GM18867 (cell line): Measurements from ENCODE around the gene EPB42.
"Not testable (repeated sequence)": the region's sequence is repeated elsewhere in the genome, so short reads cannot be mapped to it uniquely, and the experiment has no call there.

Experiments used
- ATAC-seq: cut with Tn5 transposase; IDR thresholded peaks from one replicate; pipeline ENCODE4 v1.9.1; 2021; ENCODE audit warnings: mild to moderate bottlenecking, moderate library complexity; ENCODE audit not compliant: unreplicated experiment

EPB42 gene

DNA sequence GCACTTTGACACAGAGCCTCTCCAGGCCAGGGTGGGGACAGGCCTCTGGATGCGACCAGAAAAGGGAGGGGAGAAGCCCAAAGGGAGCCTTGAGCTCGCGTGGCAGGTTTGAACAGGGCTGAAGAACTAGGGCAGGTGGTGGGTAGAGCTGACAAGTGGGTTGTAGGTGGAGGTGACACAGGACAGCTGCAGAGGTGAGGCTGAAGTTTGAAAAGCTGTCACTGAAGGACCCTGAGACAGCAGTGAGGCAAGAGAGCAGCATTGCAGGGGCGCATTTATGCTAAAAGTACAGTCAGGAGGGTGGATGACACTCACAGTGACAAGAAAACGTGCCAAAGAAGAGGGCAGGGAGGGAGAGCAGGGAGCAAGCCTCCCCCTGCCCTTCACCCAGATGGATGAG, 21.8 kb upstream of the EPB42 start:
- no peak for ATAC-seq

DNA sequence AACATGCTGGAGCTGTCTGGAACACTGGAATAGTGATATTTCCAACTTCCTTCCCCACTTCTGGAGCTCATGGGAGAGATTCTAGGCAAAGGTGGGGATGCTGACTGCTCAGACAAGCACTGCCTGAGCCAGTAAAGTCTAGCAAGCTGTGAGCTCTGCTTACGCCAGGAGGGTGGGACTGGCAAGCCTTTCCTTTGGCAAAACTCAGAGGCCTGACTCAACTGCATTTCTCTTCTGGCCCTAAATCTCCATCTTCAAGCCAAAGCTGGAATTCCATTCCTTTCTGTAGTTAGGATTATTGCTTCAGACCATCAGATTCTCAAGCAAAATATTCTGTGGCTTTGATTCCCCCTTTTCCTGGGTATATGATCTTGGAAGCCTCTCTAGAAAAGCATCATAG, 20.3 kb upstream of the EPB42 start:
- no peak for ATAC-seq

DNA sequence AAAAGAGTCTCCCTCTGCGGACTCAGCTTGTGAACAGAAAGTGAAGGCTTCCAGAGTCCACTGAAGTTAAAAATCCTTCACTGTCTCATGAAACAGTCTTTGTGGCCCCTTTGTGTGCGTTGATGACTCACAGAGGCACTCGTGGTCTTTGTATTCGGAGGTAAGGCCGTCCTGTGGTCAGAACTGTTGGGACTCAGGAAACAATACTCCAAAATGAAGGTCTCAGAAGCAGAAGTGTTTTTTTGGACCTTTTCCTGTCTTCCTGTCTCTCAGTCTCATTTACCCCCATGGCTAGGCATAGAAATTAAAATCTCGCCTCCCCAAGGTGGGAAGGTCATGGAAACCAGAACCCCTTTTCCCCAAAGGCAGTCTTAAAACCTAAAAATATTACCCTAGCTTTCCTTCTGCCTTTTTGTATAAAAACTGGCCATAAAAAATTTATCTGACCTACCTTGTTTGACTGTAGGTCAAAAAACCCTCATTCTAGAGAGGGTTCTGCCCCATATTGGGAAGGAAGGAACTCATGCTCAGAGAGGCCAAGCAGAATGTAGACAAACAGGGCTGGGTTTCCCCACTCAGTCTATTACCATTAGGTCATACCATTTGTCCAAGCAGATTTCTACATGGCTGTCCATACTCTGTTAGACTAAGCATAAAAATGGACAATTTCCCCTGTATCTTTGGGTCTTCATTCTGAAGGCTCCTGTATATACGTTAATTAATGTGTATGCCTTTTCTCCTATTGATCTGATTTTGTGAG, 19.1 kb upstream of the EPB42 start:
- no peak for ATAC-seq

DNA sequence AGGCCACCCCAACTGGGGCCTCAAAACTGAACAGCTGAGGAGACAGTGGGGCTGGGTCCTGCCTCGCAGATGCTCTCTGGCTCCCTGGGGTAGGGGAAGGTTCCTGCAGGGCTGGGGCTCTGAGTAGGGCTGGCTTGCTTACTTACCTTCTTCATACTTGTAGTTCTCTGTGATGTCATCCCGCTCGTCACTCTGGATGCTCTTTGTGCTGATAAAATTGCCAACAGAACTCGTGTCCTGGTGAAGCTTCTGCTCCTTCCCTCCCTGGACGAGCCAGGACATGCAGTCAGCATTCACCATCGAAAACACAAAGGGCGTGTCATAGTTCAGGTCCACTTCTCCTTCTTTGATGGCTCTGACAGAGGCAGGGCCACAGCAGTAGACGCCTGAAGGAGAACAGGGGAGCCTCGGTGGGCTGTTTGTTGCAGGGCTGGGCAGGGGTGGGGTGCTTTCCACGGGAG, 17.9 kb upstream of the EPB42 start:
- no peak for ATAC-seq

DNA sequence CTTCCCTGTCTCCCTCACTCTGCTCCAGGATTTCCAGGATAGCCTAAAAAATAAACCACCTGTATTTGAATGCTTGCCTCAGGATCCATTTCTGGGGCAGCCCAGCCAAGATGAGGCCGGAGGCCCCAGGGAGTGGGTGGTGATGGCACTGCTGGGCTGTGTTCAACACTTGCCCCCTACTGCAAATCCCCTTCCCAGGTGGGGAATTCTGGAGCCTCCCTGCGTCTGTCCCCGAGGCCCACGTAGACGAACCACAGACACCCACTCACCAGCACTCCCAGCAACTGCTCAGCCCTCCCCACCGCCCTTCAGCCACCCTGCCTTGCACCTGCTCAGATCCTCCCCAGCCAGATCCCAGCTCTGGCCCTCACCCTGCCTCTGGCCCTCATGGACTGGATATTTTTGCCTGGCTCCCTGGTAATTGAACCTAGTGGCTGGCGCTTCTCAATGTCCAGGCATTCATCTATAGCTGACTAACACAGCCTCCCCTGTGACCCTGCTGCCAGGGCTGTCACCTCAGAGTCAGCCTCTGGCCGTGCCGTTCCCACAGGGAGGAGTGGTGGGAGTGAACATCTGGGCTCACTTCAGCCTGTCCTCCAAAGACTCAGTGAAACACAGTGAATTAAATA, 17.1 kb upstream of the EPB42 start:
- ATAC-seq: no peak

DNA sequence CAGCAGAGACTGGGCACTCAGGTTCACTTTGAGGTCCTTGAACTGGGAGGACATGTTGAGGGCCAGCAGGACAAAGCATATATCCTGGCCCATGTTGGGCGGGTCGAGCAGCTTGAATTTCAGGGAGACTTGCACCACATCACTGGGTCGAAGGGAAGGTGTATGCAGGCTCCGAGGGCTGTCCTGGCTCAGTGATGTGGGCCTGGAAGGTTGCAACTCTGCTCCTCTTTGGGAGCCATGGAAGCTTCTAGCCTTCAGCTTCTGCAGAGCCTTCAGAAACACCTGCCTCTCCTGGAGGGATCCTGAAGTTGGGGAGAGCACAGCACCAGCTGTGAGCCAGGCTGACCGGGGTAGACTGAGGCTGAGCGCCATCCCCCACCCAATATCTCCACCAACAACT, 14.7 kb upstream of the EPB42 start:
- no peak for ATAC-seq

DNA sequence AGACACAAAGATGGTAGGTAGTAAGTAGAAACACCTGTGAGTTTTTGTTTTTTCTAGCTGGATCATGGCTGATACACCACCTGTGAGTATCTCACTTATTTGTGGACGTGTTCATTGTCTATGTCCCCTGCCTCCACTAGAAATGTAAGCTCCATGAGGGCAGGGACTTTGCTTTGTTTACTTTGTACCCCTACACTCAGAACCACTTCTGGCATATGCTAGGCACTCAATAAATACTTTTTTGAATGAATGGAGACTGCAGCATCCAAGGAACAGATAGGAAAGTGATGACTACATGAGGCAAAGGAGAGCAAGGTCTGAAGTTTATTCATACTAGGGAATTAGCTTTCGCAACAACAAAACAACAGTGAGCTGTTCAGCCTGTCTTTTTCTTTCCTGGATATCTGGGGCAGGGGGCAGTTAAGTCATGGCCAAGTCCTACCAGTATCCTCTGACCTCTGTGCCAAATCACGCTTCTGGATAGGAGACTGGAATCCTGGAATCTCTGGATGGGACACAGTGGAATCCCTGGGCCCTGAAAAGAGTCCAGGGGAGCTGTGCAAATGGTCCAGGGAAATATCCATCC, 11.6 kb upstream of the EPB42 start:
- ATAC-seq: no peak

DNA sequence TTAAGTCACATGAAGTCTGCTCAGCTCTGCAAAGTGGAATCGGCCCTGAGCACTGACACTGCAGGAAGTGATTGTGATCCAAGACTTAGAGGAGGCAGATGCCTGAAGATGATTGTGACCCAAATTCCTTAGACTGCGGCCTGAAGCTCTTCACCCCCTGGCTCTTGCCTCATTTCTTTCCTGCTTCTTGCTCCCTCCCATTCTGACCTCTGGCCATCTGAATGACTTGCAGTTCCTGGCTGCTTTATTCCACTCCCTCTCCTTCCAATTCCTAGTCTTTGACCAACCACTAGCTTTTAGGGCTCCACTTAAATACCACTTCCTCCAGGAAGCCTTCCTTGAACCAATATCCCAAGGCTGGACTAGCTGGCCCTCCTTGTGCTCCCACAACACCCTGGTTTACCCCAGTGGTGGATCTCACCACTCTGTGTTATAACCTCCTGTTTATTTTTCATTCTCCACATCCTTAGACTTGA, 9.9 kb upstream of the EPB42 start:
- no peak for ATAC-seq

DNA sequence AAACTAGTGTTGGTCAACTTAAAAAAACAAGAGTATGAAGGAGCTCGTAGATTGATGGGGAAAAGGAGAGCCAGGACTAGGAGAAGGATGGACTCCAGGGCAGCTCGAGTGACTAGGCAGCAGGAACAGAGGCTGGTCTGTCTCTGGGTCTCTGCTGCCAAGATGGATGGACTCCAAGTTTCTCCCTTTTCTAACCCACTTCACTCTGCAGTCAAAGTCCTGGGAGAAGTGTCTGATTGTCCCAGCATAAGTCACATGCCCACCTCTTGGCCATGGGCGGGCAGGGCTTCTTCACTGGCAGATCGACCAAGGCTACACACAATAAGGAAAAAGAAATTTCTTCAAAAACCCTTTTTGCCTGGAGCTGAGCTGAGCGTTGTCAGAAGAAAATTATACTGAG, 9.2 kb upstream of the EPB42 start:
- no peak for ATAC-seq

DNA sequence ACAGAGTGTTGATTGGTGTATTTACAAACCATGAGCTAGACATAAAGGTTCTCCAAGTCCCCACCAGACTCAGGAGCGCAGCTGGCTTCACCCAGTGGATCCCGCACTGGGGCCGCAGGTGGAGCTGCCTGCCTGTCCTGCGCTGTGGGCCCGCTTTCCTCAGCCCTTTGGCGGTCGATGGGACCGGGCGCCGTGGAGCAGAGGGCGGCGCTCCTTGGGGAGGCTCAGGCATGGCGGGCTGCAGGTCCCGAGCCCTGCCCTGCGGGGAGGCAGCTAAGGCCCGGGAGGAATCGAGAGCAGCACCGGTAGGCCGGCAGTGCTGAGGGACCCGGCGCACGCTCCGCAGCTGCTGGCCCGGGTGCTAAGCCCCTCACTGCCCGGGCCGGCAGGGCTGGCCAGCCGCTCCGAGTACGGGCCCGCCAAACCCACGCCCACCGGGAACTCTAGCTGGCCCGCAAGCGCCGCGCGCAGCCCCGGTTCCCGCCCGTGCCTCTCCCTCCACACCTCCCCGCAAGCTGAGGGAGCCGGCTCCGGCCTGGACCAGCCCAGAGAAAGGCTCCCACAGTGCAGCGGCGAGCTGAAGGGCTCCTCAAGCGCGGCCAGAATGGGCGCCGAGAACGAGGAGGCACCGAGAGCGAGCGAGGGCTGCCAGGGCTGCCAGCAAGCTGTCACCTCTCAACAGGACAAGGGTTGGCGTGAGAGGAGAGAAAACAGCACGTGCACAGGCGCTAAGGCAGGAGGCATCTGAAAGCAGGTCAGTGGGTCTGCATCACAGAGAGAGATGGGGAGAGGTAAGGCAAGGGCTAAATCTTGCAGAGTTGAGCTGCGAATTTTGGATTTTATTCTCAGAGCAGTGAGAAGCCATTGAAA, 5.9 kb upstream of the EPB42 start:
- ATAC-seq: no peak

DNA sequence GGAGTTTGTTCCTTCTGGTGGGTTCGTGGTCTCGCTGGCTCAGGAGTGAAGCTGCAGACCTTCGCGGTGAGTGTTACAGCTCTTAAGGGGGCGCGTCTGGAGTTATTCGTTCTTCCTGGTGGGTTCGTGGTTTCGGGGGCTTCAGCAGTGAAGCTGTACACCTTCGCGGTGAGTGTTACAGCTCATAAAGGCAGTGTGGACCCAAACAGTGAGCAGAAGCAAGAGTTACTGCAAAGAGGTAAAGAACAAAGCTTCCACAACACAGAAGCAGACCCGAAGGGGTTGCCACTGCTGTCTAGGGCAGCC, 5.1 kb upstream of the EPB42 start:
- ATAC-seq: not testable (repeated sequence)

DNA sequence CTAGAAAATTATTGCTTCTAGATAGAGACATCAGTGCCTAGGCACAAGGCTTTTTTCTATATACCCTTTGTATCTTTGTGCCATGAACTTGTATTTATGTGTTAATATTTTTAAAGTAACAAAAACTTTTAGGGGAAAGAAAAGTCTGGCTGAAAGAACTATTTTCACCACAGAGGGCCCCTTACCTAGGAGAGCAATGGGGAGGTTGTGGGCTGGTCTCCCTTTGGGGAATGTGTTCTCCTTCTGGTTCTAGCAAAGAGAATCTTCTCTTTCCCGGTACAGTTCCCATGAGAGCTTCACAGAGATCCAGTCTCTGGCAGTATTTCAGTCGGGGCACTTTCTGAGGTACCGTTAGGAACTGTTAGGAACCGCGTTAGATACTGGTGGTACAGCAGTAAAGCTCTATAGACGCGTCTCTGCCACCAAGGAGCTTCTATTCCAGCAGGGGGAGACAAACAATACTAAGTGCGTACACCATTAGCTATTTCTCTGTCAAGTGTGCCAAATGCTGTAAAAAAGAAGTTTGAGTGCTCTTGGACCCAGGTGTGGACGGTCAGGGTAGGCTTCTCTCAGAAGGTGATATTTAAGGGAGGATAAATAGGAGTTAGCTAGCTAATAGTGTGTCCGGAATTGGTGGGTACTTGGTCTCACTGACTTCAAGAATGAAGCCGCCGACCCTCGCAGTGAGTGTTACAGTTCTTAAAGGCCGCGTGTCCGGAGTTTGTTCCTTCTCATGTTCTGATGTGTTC, 4.6 kb upstream of the EPB42 start:
- no peak for ATAC-seq

DNA sequence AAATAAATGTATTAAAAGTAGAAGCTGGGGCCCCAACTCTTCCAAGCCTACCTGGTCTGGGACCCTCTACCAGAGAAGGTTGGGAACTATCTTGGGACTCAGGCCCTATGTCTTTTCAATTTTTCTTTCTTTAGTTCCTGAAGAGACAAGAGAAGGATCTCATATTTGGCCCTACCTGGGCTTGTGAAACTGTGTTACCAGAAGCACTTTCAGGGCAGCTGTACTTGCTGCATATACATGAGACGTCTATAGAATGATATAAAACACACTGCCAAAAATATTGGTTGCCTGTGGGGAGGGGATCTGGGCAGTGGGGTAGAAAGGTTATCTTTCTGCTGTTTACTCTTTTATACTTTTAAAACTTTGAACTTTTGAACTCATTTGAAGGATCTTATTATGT, 604 bp upstream of the EPB42 start:
- ATAC-seq: no peak

DNA sequence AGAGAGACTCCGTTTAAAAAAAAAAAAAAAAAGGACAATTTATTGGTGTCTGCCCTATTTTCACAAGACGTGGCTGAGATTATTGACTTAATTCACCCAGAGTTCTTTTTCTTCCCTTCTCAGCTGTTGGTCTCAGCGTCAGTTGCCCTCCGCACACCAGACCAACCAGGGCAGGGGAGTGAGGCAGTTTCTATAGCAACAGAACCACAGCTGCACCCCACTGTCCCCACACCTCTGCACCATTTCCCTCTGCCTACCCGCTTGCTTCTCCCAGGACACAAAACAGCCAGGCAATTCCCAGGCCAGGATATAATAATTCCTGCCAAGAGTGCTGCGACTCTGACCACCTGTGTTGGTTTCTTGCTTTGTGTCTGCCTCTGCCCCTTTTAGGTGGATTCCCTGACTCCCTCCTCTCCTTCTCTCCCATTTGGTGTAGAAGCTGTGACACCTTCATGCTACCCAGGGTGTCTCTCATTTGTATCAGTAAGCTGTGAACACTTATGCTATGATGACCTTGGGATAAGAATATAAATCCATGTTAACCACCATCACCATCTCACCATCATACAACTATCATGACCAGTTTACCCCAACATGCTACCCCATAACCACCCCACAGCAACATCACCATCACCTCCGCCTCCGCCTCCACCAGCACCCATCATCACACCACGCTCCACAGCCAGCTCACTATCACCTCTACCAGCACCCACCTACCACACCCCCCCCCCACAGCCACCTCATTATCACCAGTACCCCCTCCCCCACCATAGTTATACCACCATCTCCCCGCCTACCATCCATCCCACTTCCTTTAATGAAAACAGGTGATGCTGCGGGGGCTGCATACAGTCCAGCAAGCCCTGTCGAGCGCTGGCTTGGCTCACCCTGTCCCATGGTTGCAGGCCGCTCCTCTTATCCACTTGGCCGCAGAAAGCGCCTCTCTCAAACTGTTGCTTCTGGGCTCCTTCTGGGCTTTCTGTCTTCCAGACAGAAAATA, 589 bp downstream of the EPB42 start:
- ATAC-seq: no peak

DNA sequence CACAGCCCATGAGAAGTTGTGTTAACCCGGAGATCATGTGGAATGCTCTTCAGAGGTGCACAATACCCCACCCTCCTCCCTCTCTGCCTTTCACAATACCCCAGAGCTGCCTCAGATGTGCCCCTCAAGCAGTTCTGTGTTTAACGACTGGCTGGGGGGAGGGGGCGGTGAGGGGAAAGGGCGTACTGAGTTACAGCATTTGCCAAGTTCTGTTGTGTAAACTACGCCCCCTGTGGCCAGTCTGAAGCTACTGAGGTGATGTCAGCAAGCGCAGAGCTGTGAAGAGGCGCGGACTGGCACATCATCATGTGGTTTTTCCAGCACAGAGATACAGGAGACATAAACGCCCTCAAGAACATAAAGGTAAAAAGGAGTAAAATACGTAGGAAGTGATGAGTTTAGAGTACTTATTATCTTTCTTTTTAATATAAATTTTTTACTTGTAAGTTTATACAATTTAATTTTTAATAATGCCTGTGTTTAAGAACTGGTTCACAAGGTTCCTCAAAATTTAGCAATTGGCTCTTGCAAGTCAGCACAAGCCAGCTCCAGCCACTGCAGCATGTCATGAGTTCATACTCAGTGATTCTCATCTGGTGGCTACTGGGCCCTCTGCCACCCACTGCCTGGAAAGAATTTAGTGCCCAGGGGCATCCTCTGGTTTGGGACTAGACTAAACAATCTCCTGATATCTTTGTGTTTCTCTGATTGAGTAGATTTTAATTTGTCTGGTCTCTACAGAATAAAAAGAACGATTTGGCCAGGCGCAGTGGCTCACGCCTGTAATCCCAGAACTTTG, 1.7 kb downstream of the EPB42 start:
- no peak for ATAC-seq

DNA sequence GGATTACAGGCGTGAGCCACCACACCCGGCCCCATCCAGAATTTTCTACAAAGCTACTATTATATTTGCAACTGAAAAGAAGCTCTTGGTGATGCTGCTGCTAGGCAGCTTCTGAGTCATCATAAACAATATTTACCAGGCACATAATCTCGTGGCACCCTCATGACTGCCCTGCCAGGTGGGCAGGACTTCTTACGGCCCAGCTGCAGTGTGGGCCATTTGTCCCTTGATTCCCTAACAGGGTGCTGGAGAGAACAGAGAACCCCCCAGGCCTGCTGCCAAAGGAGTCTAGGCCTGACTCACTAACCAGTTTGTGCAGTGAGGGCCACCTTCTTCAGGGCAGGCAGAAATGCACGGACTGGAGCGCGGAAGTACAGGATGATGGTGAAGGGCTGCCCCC, 4.9 kb downstream of the EPB42 start:
- ATAC-seq: no peak

DNA sequence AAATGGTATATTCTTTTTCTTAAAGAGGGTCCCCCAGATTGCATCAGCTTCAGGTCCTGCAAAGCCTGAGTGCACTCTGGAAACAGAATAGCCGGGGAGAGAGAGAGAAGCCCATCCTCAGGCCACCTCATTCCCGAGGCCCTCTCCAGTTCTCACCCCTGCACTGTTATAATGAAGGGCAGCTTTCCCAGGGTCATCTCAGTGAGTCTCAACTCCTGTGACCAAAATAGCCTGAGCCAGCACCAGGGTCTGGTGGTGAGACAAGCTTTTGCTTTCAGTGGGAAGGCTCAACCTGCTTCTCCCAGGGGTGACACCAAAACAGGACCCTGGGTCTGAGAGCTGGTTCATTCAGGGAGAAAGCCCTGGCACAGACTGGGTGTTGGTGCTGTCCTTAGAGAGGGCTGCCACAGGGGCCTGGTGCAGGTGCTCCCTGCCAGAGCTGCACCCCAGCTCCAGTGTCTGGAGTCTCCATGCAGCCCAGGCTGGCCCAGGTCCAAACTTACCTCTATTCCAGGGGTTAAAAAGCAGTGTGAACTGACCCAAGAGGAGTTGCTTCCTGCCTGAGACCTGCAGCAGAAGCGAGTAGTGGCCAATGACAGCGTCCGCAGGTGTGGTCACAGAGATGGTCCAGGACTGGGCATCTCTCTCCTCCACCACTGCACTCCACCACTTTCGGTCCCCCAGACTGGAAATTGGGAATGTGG, 6.1 kb downstream of the EPB42 start:
- ATAC-seq: no peak

DNA sequence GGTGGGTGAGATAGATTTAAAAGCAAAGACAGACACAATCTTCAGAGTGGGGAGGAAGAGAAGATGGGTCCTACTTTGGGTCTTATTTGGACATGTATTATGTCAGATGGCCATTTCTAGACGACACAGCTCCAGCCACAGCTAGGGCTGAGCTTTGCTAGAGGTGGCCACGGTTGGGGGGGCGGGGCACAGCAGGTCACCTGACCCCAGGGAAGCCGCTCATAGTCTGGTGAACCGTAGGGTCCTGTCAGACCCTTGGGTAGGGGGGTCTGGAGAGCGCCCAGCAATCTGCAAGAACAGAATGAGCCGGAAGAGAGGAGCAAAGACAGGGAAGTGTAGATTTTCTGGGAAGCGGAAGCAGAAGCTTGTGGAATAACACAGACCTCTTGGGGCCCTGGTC, 6.6 kb downstream of the EPB42 start:
- no peak for ATAC-seq
